GM19351 (cell line): ENCODE data around the gene SBDS.

Source experiments
- ATAC-seq: cut with Tn5 transposase; IDR thresholded peaks from one replicate; pipeline ENCODE4 v1.9.1; 2021; ENCODE audit warnings: mild to moderate bottlenecking, moderate library complexity; ENCODE audit not compliant: unreplicated experiment

Gene SBDS

GRCh38 chr7:66948480-66949109 is 46.8 kb downstream of the SBDS start:
- no peak for ATAC-seq

DNA sequence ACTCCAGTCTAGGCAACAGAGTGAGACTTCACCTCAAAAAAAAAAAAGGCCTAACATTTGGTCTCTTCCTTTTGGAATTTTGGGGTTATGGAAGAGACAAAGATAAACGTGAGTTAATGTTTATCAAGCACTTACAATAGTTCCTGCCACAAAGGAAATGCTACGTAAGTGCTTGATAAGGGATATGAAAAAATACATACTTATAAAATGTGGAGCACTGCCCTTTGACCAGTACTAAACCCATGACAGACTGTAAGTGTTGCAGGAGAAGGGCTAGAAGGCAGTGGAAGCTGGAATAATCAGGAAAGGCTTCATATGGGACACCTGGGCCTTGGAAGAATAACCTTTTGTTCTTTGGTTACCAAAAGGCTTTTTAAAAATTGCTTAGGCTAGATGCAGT is 48.8 kb downstream of the SBDS start:
- ATAC-seq: no peak

GRCh38 chr7:66939325-66939724 is 56.1 kb downstream of the SBDS start:
- no peak for ATAC-seq

DNA sequence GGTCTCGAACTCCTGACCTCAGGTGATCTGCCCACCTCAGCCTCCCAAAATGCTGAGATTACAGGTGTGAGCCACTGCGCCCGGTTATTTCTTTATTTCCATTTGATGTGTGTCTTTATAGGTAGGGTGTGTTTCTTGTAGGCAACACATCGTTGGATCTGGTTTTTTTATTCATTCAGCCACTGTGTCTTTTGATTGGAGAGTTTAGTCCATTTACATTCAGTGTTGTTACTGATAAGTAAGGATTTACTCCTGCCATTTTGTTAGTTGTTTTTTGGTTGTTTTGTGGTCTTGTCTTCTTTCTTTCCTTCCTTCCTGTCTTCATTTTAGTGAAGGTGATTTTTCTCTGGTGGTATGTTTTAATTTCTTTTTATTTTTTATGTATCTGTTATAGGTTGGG is 57.4 kb downstream of the SBDS start:
- ATAC-seq: no peak
